Measurements from ENCODE around the gene FBP2.

DNA sequence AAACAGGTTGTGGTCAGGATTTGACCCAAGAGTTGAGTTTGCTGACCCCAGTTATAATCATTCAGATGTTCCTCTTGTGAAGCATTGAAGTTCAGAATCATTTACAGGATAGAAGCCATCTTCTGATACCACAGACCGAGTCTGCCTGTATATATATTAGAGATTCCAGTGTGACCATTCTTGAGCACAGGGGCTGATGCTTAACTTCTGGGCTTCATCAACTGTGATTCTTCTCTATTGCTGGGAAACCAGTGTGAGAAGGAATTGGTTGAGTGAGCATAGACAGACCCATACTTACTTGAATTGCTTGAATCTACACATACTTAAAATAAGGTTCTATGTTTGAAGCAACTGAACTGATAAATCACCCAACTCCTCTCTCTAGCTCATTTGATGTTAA lies 66.7 kb downstream of the FBP2 start:
- TF ChIP-seq, protein P1, sequence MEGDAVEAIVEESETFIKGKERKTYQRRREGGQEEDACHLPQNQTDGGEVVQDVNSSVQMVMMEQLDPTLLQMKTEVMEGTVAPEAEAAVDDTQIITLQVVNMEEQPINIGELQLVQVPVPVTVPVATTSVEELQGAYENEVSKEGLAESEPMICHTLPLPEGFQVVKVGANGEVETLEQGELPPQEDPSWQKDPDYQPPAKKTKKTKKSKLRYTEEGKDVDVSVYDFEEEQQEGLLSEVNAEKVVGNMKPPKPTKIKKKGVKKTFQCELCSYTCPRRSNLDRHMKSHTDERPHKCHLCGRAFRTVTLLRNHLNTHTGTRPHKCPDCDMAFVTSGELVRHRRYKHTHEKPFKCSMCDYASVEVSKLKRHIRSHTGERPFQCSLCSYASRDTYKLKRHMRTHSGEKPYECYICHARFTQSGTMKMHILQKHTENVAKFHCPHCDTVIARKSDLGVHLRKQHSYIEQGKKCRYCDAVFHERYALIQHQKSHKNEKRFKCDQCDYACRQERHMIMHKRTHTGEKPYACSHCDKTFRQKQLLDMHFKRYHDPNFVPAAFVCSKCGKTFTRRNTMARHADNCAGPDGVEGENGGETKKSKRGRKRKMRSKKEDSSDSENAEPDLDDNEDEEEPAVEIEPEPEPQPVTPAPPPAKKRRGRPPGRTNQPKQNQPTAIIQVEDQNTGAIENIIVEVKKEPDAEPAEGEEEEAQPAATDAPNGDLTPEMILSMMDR (IDR thresholded peaks at IDR 0.05), result no peak
- TF ChIP-seq POLR2AphosphoS5 (IDR thresholded peaks at IDR 0.05), result no peak
